ENCODE measurements around the gene TIMP2. TPM values are rescaled to one million over a fixed set of nuclear protein-coding genes. Genes with fewer than 3 reads are reported as not detected.
A peak's percentile ranks its signal among the peaks of the same experiment; 100 is the strongest.
"Not testable (repeated sequence)": the region's sequence is repeated elsewhere in the genome, so short reads cannot be mapped to it uniquely, and the experiment has no call there.

The TIMP2 gene
- total RNA-seq, 2 donors from 2014 or later = 99.1 to 158 TPM

GRCh38 chr17:78873519-78874340, 51.5 kb downstream of the TIMP2 start:
- DNase-seq (ENCODE audit: low spot score) = no peak
- TF ChIP-seq CTCF (IDR thresholded peaks at IDR 0.05) = no peak
- Histone ChIP-seq H3K4me3 (no peak overlapping the region), H3K27ac (peak overlapping the region; percentile 47 to 61), H3K4me1 (peaks cover 0 to 51% of the 10 kb centered on the region in 2 donors), H3K36me3 (peaks cover 36% of the 10 kb centered on the region), H3K27me3 (no peaks in the 10 kb centered on the region), H3K9me3 (no peaks in the 10 kb centered on the region)

DNA sequence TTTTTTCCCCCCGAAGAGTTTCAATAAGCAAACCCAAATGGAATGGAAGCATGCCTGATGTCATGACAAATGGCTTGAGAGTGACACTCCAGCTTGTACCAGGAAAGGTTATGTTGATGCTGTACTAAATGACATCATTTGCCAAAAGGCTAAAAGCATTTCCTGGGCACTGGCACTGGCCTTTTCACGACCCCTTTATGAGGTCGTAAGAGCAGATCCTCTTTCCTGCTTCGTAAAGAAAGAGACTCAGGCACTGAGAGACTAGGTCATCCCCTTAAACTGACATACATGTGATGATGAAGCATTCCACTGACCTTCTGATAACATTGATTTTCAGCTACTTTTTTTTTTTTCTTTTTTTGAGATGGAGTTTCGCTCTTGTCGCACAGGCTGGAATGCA, 52.7 kb downstream of the TIMP2 start:
- Histone ChIP-seq H3K36me3 (peaks cover 41% of the 10 kb centered on the region), H3K4me1 (peaks cover 0 to 40% of the 10 kb centered on the region in 2 donors), H3K27ac (no peak overlapping the region), H3K9me3 (no peaks in the 10 kb centered on the region), H3K4me3 (no peak overlapping the region), H3K27me3 (no peaks in the 10 kb centered on the region)
- TF ChIP-seq CTCF (IDR thresholded peaks at IDR 0.05) = no peak
- no peak for DNase-seq (ENCODE audit: low spot score)

- DNase-seq (ENCODE audit: low spot score) = no peak
- H3K36me3 ChIP-seq = peaks cover 41% of the 10 kb centered on the region
- no peak overlapping the region for H3K27ac ChIP-seq
- no peaks in the 10 kb centered on the region for H3K27me3 ChIP-seq
- no peak for TF ChIP-seq CTCF (IDR thresholded peaks at IDR 0.05)
- H3K4me3 ChIP-seq = no peak overlapping the region
- peaks cover 0 to 35% of the 10 kb centered on the region in 2 donors for H3K4me1 ChIP-seq
- no peaks in the 10 kb centered on the region for H3K9me3 ChIP-seq
Observed at GRCh38 chr17:78870621-78871020, 54.6 kb downstream of the TIMP2 start.

DNA sequence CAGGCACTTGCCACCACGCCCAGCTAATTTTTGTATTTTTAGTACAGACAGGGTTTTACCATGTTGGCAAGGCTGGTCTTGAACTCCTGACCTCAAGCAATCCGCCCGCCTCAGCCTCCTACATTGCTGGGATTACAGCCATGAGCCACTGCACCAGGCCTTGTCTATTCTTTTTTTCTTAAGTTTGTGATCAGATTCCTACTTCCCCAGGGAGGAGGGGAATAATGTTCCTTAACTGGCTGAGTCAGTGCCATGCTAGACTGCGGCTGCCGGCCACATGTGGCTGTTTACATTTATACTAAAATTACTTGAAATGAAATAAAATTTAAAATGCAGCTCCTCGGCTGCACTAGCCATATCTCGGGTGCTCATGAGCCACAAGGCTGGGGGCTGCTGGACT, 56.8 kb downstream of the TIMP2 start:
- no peak for DNase-seq (ENCODE audit: low spot score)
- H3K4me1 ChIP-seq = peaks cover 0 to 17% of the 10 kb centered on the region in 2 donors
- no peak for TF ChIP-seq CTCF (IDR thresholded peaks at IDR 0.05)
- no peaks in the 10 kb centered on the region for H3K27me3 ChIP-seq
- H3K36me3 ChIP-seq = peaks cover 41% of the 10 kb centered on the region
- no peaks in the 10 kb centered on the region for H3K9me3 ChIP-seq
- H3K27ac ChIP-seq = no peak overlapping the region
- no peak overlapping the region for H3K4me3 ChIP-seq

DNA sequence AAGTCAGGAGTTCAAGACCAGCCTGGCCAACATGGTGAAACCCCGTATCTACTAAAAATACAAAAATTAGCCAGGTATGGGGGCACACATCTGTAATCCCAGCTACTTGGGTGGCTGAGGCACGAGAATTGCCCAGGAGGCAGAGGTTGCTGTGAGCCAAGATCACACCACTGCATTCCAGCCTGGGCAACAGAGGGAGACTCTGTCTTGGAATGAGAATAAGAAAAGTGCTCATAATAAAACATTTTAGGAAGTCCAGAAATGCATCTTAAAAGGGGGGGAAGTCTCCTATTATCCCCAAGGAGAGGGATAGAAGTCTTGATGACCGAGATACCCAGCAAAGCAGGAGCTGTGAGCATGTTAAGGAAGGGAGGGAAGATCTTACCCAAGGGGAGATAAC, 58.1 kb downstream of the TIMP2 start:
- peaks cover 0 to 13% of the 10 kb centered on the region in 2 donors for H3K4me1 ChIP-seq
- H3K36me3 ChIP-seq = peaks cover 31% of the 10 kb centered on the region
- not testable (repeated sequence) for H3K9me3 ChIP-seq; H3K27ac ChIP-seq; H3K27me3 ChIP-seq; H3K4me3 ChIP-seq; DNase-seq (ENCODE audit: low spot score)

- peak; percentile 96 to 98 for TF ChIP-seq CTCF (IDR thresholded peaks at IDR 0.05)
- Histone ChIP-seq H3K4me1 (peaks cover 0 to 13% of the 10 kb centered on the region in 2 donors), H3K36me3 (peaks cover 26% of the 10 kb centered on the region), H3K27me3 (no peaks in the 10 kb centered on the region), H3K9me3 (no peaks in the 10 kb centered on the region), H3K27ac (peak overlapping the region in 1 of 2 donors; percentile 46), H3K4me3 (no peak overlapping the region)
- peak; percentile 91 for DNase-seq (ENCODE audit: low spot score)
Observed at GRCh38 chr17:78865682-78866390, 59.4 kb downstream of the TIMP2 start.

Data from right atrium auricular region (tissue), 2 donors.